GM12801 (cell line): ENCODE data around the gene HEBP2.

Experiments
- TF ChIP-seq, protein P1 (sequence below): IDR thresholded peaks from one replicate; pipeline ENCODE4 v1.5.1; 2011; ENCODE audit warnings: control low read depth; ENCODE audit not compliant: insufficient read length; ENCODE audit errors: extremely low read depth

Gene HEBP2

GRCh38 chr6:138401960-138402837 is 1.8 kb upstream of the HEBP2 start:
- TF ChIP-seq, protein P1, sequence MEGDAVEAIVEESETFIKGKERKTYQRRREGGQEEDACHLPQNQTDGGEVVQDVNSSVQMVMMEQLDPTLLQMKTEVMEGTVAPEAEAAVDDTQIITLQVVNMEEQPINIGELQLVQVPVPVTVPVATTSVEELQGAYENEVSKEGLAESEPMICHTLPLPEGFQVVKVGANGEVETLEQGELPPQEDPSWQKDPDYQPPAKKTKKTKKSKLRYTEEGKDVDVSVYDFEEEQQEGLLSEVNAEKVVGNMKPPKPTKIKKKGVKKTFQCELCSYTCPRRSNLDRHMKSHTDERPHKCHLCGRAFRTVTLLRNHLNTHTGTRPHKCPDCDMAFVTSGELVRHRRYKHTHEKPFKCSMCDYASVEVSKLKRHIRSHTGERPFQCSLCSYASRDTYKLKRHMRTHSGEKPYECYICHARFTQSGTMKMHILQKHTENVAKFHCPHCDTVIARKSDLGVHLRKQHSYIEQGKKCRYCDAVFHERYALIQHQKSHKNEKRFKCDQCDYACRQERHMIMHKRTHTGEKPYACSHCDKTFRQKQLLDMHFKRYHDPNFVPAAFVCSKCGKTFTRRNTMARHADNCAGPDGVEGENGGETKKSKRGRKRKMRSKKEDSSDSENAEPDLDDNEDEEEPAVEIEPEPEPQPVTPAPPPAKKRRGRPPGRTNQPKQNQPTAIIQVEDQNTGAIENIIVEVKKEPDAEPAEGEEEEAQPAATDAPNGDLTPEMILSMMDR: no peak

GRCh38 chr6:138402838-138403187 is 1.2 kb upstream of the HEBP2 start:
- TF ChIP-seq, protein P1: no peak

DNA sequence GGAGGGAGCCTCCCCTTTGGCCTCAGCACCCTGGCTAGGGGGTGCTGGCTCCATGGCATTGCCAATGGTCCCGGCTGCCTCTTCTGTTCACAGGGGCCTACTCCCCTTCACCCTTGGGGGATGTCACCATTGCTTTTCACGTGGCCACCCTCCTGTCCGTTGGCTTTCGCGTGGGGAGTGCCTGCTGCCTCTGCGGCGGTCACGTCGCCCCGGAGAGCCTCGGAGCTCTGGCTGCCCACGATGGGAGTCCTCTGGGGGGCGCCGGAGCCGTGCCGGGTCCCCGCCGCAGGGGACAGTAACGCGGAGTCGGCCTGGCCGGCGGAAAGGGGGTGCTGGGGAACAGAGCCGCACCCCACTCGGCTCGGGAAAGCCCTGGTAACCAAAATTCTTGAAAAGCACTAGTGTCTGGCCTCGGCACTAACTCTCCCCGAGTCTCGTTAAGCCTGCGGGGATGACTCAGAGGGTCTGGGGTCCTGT is 661 bp upstream of the HEBP2 start:
- TF ChIP-seq, protein P1: no peak

- TF ChIP-seq, protein P1: no peak
Measured at GRCh38 chr6:138404666-138405337, 779 bp downstream of the HEBP2 start.

DNA sequence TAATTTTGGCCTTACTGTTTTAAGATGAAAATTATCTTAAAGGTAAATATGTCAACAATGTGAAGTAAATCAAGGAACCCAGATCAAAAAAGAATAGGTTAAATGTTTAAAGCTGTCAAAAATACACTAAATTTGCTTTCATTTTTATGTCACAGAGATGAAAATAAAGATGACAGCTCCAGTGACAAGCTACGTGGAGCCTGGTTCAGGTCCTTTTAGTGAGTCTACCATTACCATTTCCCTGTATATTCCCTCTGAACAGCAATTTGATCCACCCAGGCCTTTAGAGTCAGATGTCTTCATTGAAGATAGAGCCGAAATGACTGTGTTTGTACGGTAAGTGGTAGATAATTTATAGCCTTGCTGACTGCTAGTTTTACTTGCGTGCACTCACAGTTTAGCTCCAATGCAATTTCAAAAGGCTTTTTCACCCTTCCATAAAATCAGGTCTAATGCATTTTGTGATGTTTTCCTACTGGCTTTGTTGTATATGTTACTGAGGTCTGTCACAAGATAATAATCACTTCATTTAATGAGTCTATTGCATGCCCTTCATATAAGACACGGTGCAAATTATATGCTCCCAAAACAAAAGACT is 1.9 kb downstream of the HEBP2 start:
- TF ChIP-seq, protein P1: no peak

GRCh38 chr6:138406443-138406842 is 2.4 kb downstream of the HEBP2 start:
- TF ChIP-seq, protein P1: no peak

DNA sequence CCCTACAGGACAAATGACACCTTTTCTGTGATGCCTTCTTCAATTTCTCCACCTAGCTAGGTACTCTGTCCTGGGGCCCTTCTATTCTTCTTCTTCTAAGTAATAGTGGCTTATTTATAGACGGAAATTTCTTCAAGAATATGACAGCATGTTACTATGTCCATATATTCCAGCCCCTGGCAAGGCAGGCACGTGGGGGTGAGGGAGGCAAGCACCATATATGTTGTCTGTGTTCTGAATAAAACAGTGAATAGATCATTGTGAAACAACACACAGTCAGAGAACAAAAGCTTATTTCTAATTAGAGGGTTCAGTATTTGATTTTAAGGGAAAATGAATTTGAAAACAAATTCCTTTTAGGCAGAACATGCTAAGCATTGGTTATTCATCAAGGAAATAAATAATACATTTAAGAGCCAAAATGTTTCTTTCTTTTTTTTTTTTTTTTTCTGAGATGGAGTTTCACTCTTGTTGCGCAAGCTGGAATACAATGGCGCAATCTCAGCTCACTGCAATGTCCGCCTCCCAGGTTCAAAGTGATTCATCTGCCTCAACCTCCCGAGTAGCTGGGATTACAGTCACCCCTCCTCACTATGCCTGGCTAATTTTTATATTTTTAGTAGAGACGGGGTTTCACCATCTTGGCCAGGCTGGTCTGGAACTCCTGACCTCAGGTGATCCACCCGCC is 6.2 kb downstream of the HEBP2 start:
- TF ChIP-seq, protein P1: no peak
